Sigmoid colon (tissue), 7 donors: Measurements from ENCODE around the gene EEF1A2. TPM values are rescaled to one million over a fixed set of nuclear protein-coding genes. Genes with fewer than 3 reads are reported as not detected.

Experiments
- DNase-seq: peaks from one replicate; pipeline ENCODE4 v3.0.0-alpha.2; 2019
- H3K27ac ChIP-seq, 4 donors: fragments of 200-600 bp; sonication (generic); one replicate each; pipeline ENCODE4 v1.5.1; 2016 to 2019; ENCODE audit warnings: mild to moderate bottlenecking in 1 of 4
- H3K27me3 ChIP-seq, 3 donors: fragments of 200-600 bp; sonication (generic); one replicate each; pipeline ENCODE4 v1.5.1; 2019; ENCODE audit warnings: mild to moderate bottlenecking in 1 of 3
- H3K36me3 ChIP-seq, 4 donors: fragments of 200-600 bp; sonication (generic); one replicate each; pipeline ENCODE4 v1.5.1; 2016 to 2019
- H3K4me1 ChIP-seq, 4 donors: fragments of 200-600 bp; sonication (generic); one replicate each; pipeline ENCODE4 v1.5.1; 2017 to 2019
- H3K4me3 ChIP-seq, 4 donors: fragments of 200-600 bp; sonication (generic); one replicate each; pipeline ENCODE4 v1.5.1; 2017 to 2019; ENCODE audit warnings: mild to moderate bottlenecking in 2 of 4, moderate library complexity in 1 of 4
- H3K9me3 ChIP-seq, 4 donors: fragments of 200-600 bp in 3 of 4; sonication (generic) in 3 of 4; one replicate each; pipeline versions ENCODE4 v1.5.1 to v1.6.1; 2013 to 2019
- EP300 ChIP-seq, 4 donors: sonication (generic); formaldehyde crosslinking; IDR thresholded peaks; one replicate each; pipeline ENCODE4 v1.6.1; 2017; ENCODE audit warnings: antibody characterized with exemption in 4 of 4
- POLR2A ChIP-seq, 2 donors: fragments of 450-650 bp; IDR thresholded peaks; one replicate each; pipeline ENCODE4 v1.6.1; 2016; ENCODE audit warnings: antibody characterized with exemption in 2 of 2, mild to moderate bottlenecking in 2 of 2, moderate library complexity in 2 of 2
- POLR2AphosphoS5 ChIP-seq, 4 donors: sonication (generic); formaldehyde crosslinking; IDR thresholded peaks; one replicate each; pipeline ENCODE4 v1.6.1; 2017; ENCODE audit warnings: antibody characterized with exemption in 4 of 4
- WGBS, 2 donors: extraction: QIAGEN DNeasy Blood & Tissue Kit; methylation state at CpG; one replicate each; pipeline ENCODE4 v1.1.7; 2013; 5-methylcytosine and 5-hydroxymethylcytosine counted together
- intact Hi-C: fragments of 100-400 bp; cut with DNase I; formaldehyde crosslinking; loops from one replicate; pipeline ENCODE4 v1.15.1; 2023
- polyA plus RNA-seq, 3 donors: library from polyadenylated mRNA; stranded (reverse); fragments of 200-250 nt; gene quantifications; one replicate each; pipeline ENCODE4 v1.2.3, GENCODE V29; 2013
- total RNA-seq, 4 donors: library from RNA; depleted of rRNA; stranded (reverse); fragments of >200 nt; gene quantifications; one replicate each; pipeline ENCODE4 v1.1.0, GENCODE V29; 2016
- TF ChIP-seq, protein P1 (sequence below), 4 experiments: fragments of 450-650 bp in 3 of 4; fragments of 200-600 bp in 1 of 4; IDR thresholded peaks; one replicate each; pipeline ENCODE4 v1.5.1; 2016 to 2019; ENCODE audit warnings: antibody characterized with exemption in 4 of 4, mild to moderate bottlenecking in 3 of 4, moderate library complexity in 2 of 4
- donor health status: healthy with polysubstance abuse.
- donor health status: Bipolar disorder and iron deficiency.
- donor health status: healthy.

Gene EEF1A2
- total and polyA plus RNA-seq, 7 donors = 2.8 to 14.3 (median 7.8) TPM

DNA sequence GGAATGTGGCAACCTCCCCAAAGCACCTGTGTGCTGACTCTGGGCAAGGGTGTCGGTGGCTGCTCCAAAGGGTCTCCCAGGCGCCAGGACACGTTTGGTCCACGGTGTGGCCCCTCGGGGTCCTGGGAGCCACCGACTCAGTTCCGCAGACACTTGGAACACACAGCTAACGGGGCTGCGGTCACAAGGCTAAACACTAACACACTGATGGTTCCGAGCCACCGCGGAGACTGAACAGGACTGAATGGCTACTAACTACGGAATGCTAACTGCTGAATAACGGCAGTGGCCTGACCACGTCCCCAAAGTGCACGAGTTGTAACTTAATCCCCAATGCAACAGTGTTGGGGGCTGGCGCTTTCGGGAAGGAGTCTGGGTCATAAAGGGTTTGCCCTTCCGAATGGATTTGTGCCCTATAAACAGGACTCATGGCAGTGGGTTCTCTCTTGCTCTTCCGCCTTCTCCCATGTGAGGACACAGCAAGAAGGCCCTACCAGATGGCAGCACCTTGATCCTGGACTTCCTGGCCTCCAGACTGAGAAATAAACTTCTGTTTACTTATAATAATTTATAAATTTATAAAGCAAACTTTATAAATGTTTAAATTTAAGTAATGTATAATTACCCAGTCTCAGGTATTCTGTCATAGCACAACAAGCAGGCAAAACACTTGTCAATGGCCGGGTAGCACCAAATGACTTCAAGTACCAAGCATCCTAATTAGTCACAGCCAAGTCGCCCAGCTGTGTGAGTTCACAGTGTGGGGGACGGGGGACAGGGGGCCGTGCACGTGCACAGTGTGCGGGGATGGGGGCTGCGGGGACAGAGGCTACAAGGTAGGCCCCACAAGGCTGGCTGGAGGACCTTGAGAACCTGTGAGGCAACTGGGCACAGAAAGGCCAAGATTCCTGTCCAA, 2.3 kb upstream of the EEF1A2 start:
- WGBS, 2 donors = 82 to 85% methylated on average over 27 of the region's 27 CpGs
- H3K27me3 ChIP-seq = peaks cover 31 to 66% (median 47%) of the 10 kb centered on the region in 3 donors
- no peak for DNase-seq
- H3K27ac ChIP-seq = no peak overlapping the region
- TF ChIP-seq POLR2A (IDR thresholded peaks at IDR 0.05) (no peak), EP300 (IDR thresholded peaks at IDR 0.05) (no peak), POLR2AphosphoS5 (IDR thresholded peaks at IDR 0.05) (no peak)
- TF ChIP-seq, protein P1, sequence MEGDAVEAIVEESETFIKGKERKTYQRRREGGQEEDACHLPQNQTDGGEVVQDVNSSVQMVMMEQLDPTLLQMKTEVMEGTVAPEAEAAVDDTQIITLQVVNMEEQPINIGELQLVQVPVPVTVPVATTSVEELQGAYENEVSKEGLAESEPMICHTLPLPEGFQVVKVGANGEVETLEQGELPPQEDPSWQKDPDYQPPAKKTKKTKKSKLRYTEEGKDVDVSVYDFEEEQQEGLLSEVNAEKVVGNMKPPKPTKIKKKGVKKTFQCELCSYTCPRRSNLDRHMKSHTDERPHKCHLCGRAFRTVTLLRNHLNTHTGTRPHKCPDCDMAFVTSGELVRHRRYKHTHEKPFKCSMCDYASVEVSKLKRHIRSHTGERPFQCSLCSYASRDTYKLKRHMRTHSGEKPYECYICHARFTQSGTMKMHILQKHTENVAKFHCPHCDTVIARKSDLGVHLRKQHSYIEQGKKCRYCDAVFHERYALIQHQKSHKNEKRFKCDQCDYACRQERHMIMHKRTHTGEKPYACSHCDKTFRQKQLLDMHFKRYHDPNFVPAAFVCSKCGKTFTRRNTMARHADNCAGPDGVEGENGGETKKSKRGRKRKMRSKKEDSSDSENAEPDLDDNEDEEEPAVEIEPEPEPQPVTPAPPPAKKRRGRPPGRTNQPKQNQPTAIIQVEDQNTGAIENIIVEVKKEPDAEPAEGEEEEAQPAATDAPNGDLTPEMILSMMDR (IDR thresholded peaks at IDR 0.05) = no peak
- peaks cover 0 to 33% (median 25%) of the 10 kb centered on the region in 4 donors for H3K4me1 ChIP-seq
- intact Hi-C loops = no loop called here
- no peak overlapping the region for H3K4me3 ChIP-seq
- H3K9me3 ChIP-seq = peaks cover 0 to 6% (median 2%) of the 10 kb centered on the region in 4 donors
- H3K36me3 ChIP-seq = no peaks in the 10 kb centered on the region

- Histone ChIP-seq H3K4me1 (peaks cover 0 to 38% (median 29%) of the 10 kb centered on the region in 4 donors), H3K9me3 (peaks cover 0 to 4% (median under 1%) of the 10 kb centered on the region in 4 donors), H3K4me3 (no peak overlapping the region), H3K27me3 (peaks cover 31 to 75% (median 47%) of the 10 kb centered on the region in 3 donors), H3K36me3 (no peaks in the 10 kb centered on the region), H3K27ac (no peak overlapping the region)
- TF ChIP-seq POLR2AphosphoS5 (IDR thresholded peaks at IDR 0.05) = no peak
- TF ChIP-seq, protein P1 (IDR thresholded peaks at IDR 0.05) = no peak
- TF ChIP-seq POLR2A (IDR thresholded peaks at IDR 0.05) = no peak
- no peak for TF ChIP-seq EP300 (IDR thresholded peaks at IDR 0.05)
- intact Hi-C loops = no loop called here
- 59 to 83% methylated on average over 24 of the region's 24 CpGs for WGBS, 2 donors
- no peak for DNase-seq
Observed at GRCh38 chr20:63500151-63500901, 1.4 kb upstream of the EEF1A2 start.

DNA sequence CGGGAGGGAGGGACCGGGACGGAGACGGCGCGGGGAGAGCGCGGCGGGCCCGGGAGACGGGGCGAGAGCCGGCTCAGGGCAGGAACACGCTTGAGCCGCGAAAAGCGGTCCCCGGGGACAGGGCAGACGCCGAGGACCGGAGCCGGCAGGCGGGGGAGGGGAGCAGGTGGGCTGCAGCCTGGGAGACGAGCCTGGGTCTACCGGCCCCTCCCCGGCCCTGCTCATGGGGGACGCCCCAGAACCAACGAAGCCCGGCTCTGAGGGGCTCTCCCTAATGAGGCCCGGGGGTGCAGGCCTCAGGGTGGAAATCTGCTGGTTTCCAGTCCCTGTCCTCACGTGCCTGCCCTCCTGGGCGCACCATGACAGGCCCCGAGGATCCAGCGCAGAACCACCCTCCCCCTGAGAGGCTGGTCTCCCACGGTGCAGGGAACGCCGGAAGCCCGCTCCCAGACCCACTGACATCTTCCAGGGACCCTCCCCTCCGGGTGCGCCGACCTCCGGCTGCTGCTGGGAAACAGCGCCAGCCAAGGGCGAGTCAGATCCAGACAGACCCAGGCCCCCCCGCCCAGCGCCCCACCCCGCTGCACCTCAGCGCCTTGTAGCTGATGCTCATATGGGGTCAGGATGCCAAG, 571 bp upstream of the EEF1A2 start:
- Histone ChIP-seq H3K27me3 (peaks cover 31 to 76% (median 47%) of the 10 kb centered on the region in 3 donors), H3K4me1 (peaks cover 0 to 38% (median 29%) of the 10 kb centered on the region in 4 donors), H3K4me3 (peak overlapping the region in 3 of 4 donors; percentile 34 to 48 (median 46)), H3K9me3 (no peaks in the 10 kb centered on the region), H3K27ac (no peak overlapping the region), H3K36me3 (no peaks in the 10 kb centered on the region)
- intact Hi-C loops = no loop called here
- TF ChIP-seq, protein P1 (IDR thresholded peaks at IDR 0.05) = no peak
- TF ChIP-seq POLR2A (IDR thresholded peaks at IDR 0.05) (no peak), EP300 (IDR thresholded peaks at IDR 0.05) (no peak), POLR2AphosphoS5 (IDR thresholded peaks at IDR 0.05) (no peak)
- DNase-seq = peak; percentile 58
- 8 to 12% methylated on average over 48 of the region's 48 CpGs for WGBS, 2 donors
